Thymus (tissue), 11 donors: ENCODE data around the gene FUCA2. TPM values are rescaled to one million over a fixed set of nuclear protein-coding genes. Genes with fewer than 3 reads are reported as not detected.
A peak's percentile ranks its signal among the peaks of the same experiment; 100 is the strongest.

Experiments used
- DNase-seq, 9 donors: peaks; one replicate each; pipeline ENCODE4 v3.0.0-alpha.2; 2013; ENCODE audit warnings: low spot score in 9 of 9, low read depth in 6 of 9, missing footprints in 1 of 9
- H3K27ac ChIP-seq, 2 donors: one replicate each; pipeline ENCODE4 v1.5.1; 2013; ENCODE audit warnings: control low read depth in 1 of 2, low read depth in 1 of 2, low read length in 1 of 2, mild to moderate bottlenecking in 1 of 2, moderate library complexity in 1 of 2
- H3K27me3 ChIP-seq, 2 donors: one replicate each; pipeline ENCODE4 v1.5.1; 2013; ENCODE audit warnings: low read length in 1 of 2; ENCODE audit not compliant: control insufficient read depth in 2 of 2, insufficient read depth in 1 of 2
- H3K36me3 ChIP-seq, 2 donors: one replicate each; pipeline ENCODE4 v1.5.1; 2013; ENCODE audit warnings: low read length in 1 of 2, mild to moderate bottlenecking in 1 of 2, moderate library complexity in 1 of 2; ENCODE audit not compliant: control insufficient read depth in 2 of 2, insufficient read depth in 2 of 2
- H3K4me1 ChIP-seq, 2 donors: one replicate each; pipeline ENCODE4 v1.5.1; 2013; ENCODE audit warnings: low read length in 2 of 2; ENCODE audit not compliant: control insufficient read depth in 2 of 2, insufficient read depth in 2 of 2
- H3K4me3 ChIP-seq, 2 donors: one replicate each; pipeline ENCODE4 v1.5.1; 2013; ENCODE audit warnings: low read length in 2 of 2, control low read depth in 1 of 2, mild to moderate bottlenecking in 1 of 2
- H3K9me3 ChIP-seq, 2 donors: one replicate each; pipeline ENCODE4 v1.5.1; 2013; ENCODE audit warnings: low read length in 1 of 2, mild to moderate bottlenecking in 1 of 2; ENCODE audit not compliant: control insufficient read depth in 2 of 2, insufficient read depth in 1 of 2
- WGBS: extraction: QIAGEN DNeasy Blood & Tissue Kit; methylation state at CpG from one replicate; pipeline ENCODE4 v1.1.7; 2013; 5-methylcytosine and 5-hydroxymethylcytosine counted together
- polyA plus RNA-seq: library from polyadenylated mRNA; stranded (reverse); fragments of 200-250 nt; gene quantifications from one replicate; pipeline ENCODE4 v1.2.3, GENCODE V29; 2013
- total RNA-seq: library from RNA; stranded (reverse); fragments of 120-200 nt; gene quantifications from one replicate; pipeline ENCODE4 v1.2.4, GENCODE V29; 2013
- donor health status: healthy.

FUCA2 gene
- total and polyA plus RNA-seq, 2 donors = 6.3 to 11.8 TPM

- no peak for DNase-seq
- H3K4me3 ChIP-seq = no peak overlapping the region
- WGBS = 96% methylated on average over 6 of the region's 6 CpGs
- peaks cover 0 to 8% of the 10 kb centered on the region in 2 donors for H3K9me3 ChIP-seq
- peaks cover 5 to 14% of the 10 kb centered on the region in 2 donors for H3K4me1 ChIP-seq
- no peaks in the 10 kb centered on the region for H3K36me3 ChIP-seq
- H3K27ac ChIP-seq = no peak overlapping the region
- no peaks in the 10 kb centered on the region for H3K27me3 ChIP-seq
These were observed 4.0 kb downstream of the FUCA2 start for GRCh38 chr6:143507358-143508145.

- 95% methylated on average over 2 of the region's 2 CpGs for WGBS
- Histone ChIP-seq H3K4me3 (no peak overlapping the region), H3K27me3 (no peaks in the 10 kb centered on the region), H3K27ac (no peak overlapping the region), H3K4me1 (peaks cover 1 to 8% of the 10 kb centered on the region in 2 donors), H3K9me3 (peaks cover 0 to under 1% of the 10 kb centered on the region in 2 donors), H3K36me3 (no peaks in the 10 kb centered on the region)
- no peak for DNase-seq
These were observed 4.9 kb downstream of the FUCA2 start for GRCh38 chr6:143506620-143507019.

- 97% methylated on average over 6 of the region's 6 CpGs for WGBS
- DNase-seq = no peak
- Histone ChIP-seq H3K27ac (no peak overlapping the region), H3K4me1 (peaks cover 0 to 5% of the 10 kb centered on the region in 2 donors), H3K36me3 (no peaks in the 10 kb centered on the region), H3K4me3 (no peak overlapping the region), H3K9me3 (no peaks in the 10 kb centered on the region), H3K27me3 (no peaks in the 10 kb centered on the region)
These were observed 5.3 kb downstream of the FUCA2 start for GRCh38 chr6:143506199-143506598.

GRCh38 chr6:143505537-143505936, 6.0 kb downstream of the FUCA2 start:
- 97% methylated on average over 2 of the region's 2 CpGs for WGBS
- H3K4me1 ChIP-seq = no peaks in the 10 kb centered on the region
- no peaks in the 10 kb centered on the region for H3K27me3 ChIP-seq
- H3K27ac ChIP-seq = no peak overlapping the region
- H3K36me3 ChIP-seq = no peaks in the 10 kb centered on the region
- H3K4me3 ChIP-seq = no peak overlapping the region
- no peaks in the 10 kb centered on the region for H3K9me3 ChIP-seq
- DNase-seq = no peak

- DNase-seq = no peak
- 97% methylated on average over 5 of the region's 5 CpGs for WGBS
- no peaks in the 10 kb centered on the region for H3K4me1 ChIP-seq
- H3K36me3 ChIP-seq = no peaks in the 10 kb centered on the region
- no peak overlapping the region for H3K27ac ChIP-seq
- H3K27me3 ChIP-seq = no peaks in the 10 kb centered on the region
- no peaks in the 10 kb centered on the region for H3K9me3 ChIP-seq
- H3K4me3 ChIP-seq = no peak overlapping the region
These were observed 6.4 kb downstream of the FUCA2 start for GRCh38 chr6:143505111-143505510.

- 97% methylated on average over 1 of the region's 1 CpG for WGBS
- H3K4me3 ChIP-seq = no peak overlapping the region
- DNase-seq = no peak
- no peaks in the 10 kb centered on the region for H3K27me3 ChIP-seq
- H3K4me1 ChIP-seq = no peaks in the 10 kb centered on the region
- no peak overlapping the region for H3K27ac ChIP-seq
- H3K9me3 ChIP-seq = no peaks in the 10 kb centered on the region
- H3K36me3 ChIP-seq = no peaks in the 10 kb centered on the region
These were observed 7.2 kb downstream of the FUCA2 start for GRCh38 chr6:143504369-143504768.

- peaks cover 4 to 5% of the 10 kb centered on the region in 2 donors for H3K4me1 ChIP-seq
- DNase-seq = peak in 2 of 9 donors; percentile 20 to 23
- no peak overlapping the region for H3K4me3 ChIP-seq
- no peaks in the 10 kb centered on the region for H3K27me3 ChIP-seq
- no peak overlapping the region for H3K27ac ChIP-seq
- H3K36me3 ChIP-seq = no peaks in the 10 kb centered on the region
- no peaks in the 10 kb centered on the region for H3K9me3 ChIP-seq
- 95% methylated on average over 2 of the region's 2 CpGs for WGBS
These were observed 9.7 kb downstream of the FUCA2 start for GRCh38 chr6:143501851-143502250.

GRCh38 chr6:143498428-143498827, 13.1 kb downstream of the FUCA2 start:
- DNase-seq = peak in 6 of 9 donors; percentile 33 to 78 (median 52)
- no peaks in the 10 kb centered on the region for H3K9me3 ChIP-seq
- peak overlapping the region in 1 of 2 donors; percentile 15 for H3K27ac ChIP-seq
- H3K27me3 ChIP-seq = no peaks in the 10 kb centered on the region
- peaks cover 4 to 5% of the 10 kb centered on the region in 2 donors for H3K4me1 ChIP-seq
- H3K36me3 ChIP-seq = no peaks in the 10 kb centered on the region
- WGBS = 70% methylated on average over 4 of the region's 4 CpGs
- H3K4me3 ChIP-seq = no peak overlapping the region

GRCh38 chr6:143496974-143497373, 14.5 kb downstream of the FUCA2 start:
- Histone ChIP-seq H3K27me3 (no peaks in the 10 kb centered on the region), H3K4me1 (peaks cover 4 to 5% of the 10 kb centered on the region in 2 donors), H3K4me3 (no peak overlapping the region), H3K36me3 (no peaks in the 10 kb centered on the region), H3K9me3 (no peaks in the 10 kb centered on the region), H3K27ac (no peak overlapping the region)
- DNase-seq = no peak
- WGBS = 98% methylated on average over 1 of the region's 1 CpG
